Keratinocyte (primary cell): ENCODE measurements around the gene DCAF6.

Source experiments
- CTCF ChIP-seq, 3 experiments: IDR thresholded peaks in 1 of 3; conservative IDR thresholded peaks in 1 of 3; optimal IDR thresholded peaks in 1 of 3; 2 replicates in 2 of 3; 3 replicates in 1 of 3; pipeline versions ENCODE3 to v1.5.1; 2011; ENCODE audit warnings: low read length in 3 of 3, mild to moderate bottlenecking in 3 of 3, moderate library complexity in 2 of 3, control low read depth in 1 of 3, inconsistent platforms in 1 of 3; ENCODE audit not compliant: insufficient read depth in 2 of 3; ENCODE audit errors: extremely low read depth in 1 of 3
- EZH2 ChIP-seq: IDR thresholded peaks from one replicate; pipeline ENCODE4 v1.6.1; 2012; ENCODE audit warnings: inconsistent platforms, mild to moderate bottlenecking, low read length, moderate library complexity

GRCh38 chr1:168035345-168035744 is 98.9 kb downstream of the DCAF6 start:
- TF ChIP-seq CTCF (optimal IDR thresholded peaks at IDR 0.05 in 1 of 3, IDR thresholded peaks at IDR 0.05 in 1 of 3, conservative IDR thresholded peaks at IDR 0.05 in 1 of 3; ENCODE audit: extremely low read depth in 1 of 3, insufficient read depth in 2 of 3, low read length in 3 of 3) (no peak), EZH2 (no peak)
